ENCODE measurements around the gene DOCK11.

- TF ChIP-seq POLR2AphosphoS5 (IDR thresholded peaks at IDR 0.05; ENCODE audit: low read depth, low read length), result no peak
- TF ChIP-seq REST (IDR thresholded peaks at IDR 0.05; ENCODE audit: insufficient read depth in 1 of 2, low read depth in 2 of 2, low read length in 2 of 2), result no peak
- TF ChIP-seq TAF1 (IDR thresholded peaks at IDR 0.05; ENCODE audit: borderline replicate concordance, insufficient read depth, low read length), result no peak
- TF ChIP-seq SIN3A (IDR thresholded peaks at IDR 0.05; ENCODE audit: borderline replicate concordance, insufficient read depth, low read length), result no peak
Measured at GRCh38 chrX:118688935-118689334, 193.3 kb downstream of the DOCK11 start.

All from PFSK-1 (cell line).